H1 (cell line): Measurements from ENCODE around the gene CD59. TPM values are rescaled to one million over a fixed set of nuclear protein-coding genes. Genes with fewer than 3 reads are reported as not detected.

Experiments
- CTCF ChIA-PET: fragments of 300-600 bp; sonication (Branson Sonifier 250); formaldehyde crosslinking; loops from one replicate; lab custom pipeline; 2021; ENCODE audit not compliant: partially characterized antibody; lab: Charles Lee
- POLR2A ChIA-PET: fragments of 300-600 bp; sonication (Branson Sonifier 250); formaldehyde crosslinking; loops from one replicate; lab custom pipeline; 2021; ENCODE audit warnings: inconsistent platforms; ENCODE audit not compliant: partially characterized antibody; lab: Charles Lee
- DNase-seq, 2 experiments: peaks; one replicate each; pipeline versions ENCODE4 v3.0.0 to v3.0.0-alpha.2; 2010 to 2022; ENCODE audit warnings: low spot score in 2 of 2, low read depth in 1 of 2, mixed read lengths in 1 of 2
- FAIRE-seq: peaks from 2 replicates; lab custom pipeline; 2011; peaks lifted over from hg19 to GRCh38; lab: Jason Lieb, UNC
- H2AFZ ChIP-seq: 2 replicates; pipeline ENCODE4 v1.8.1; 2012; ENCODE audit warnings: low read length, inconsistent platforms
- H2AK5ac ChIP-seq: 2 replicates; pipeline ENCODE4 v1.6.1; 2013; ENCODE audit warnings: low read depth, low read length
- H2BK120ac ChIP-seq: replicated peaks from 2 replicates; pipeline ENCODE3; 2013; ENCODE audit warnings: low read depth, low read length, inconsistent platforms
- H2BK12ac ChIP-seq: 2 replicates; pipeline ENCODE4 v1.6.1; 2013; ENCODE audit warnings: low read depth, low read length
- H2BK15ac ChIP-seq: 2 replicates; pipeline ENCODE4 v1.6.1; 2013; ENCODE audit warnings: low read length
- H2BK20ac ChIP-seq: 2 replicates; pipeline ENCODE4 v1.6.1; 2013; ENCODE audit warnings: low read length
- H2BK5ac ChIP-seq: 2 replicates; pipeline ENCODE4 v1.6.1; 2013; ENCODE audit warnings: low read depth, low read length
- H3K14ac ChIP-seq: 2 replicates; pipeline ENCODE4 v1.6.1; 2013; ENCODE audit warnings: inconsistent platforms; ENCODE audit not compliant: insufficient read length
- H3K18ac ChIP-seq: 2 replicates; pipeline ENCODE4 v1.6.1; 2013; ENCODE audit warnings: low read length; ENCODE audit errors: extremely low read depth
- H3K23ac ChIP-seq: 2 replicates; pipeline ENCODE4 v1.6.1; 2013; ENCODE audit warnings: inconsistent platforms; ENCODE audit not compliant: insufficient read length
- H3K23me2 ChIP-seq: 2 replicates; pipeline ENCODE4 v1.6.1; 2013; ENCODE audit warnings: low read depth, low read length
- H3K27ac ChIP-seq: 2 replicates; pipeline ENCODE4 v1.6.1; 2011; ENCODE audit warnings: low read depth, low read length, inconsistent platforms
- H3K27me3 ChIP-seq, 4 experiments: replicated peaks in 1 of 4; 1 replicate in 1 of 4; 2 replicates in 3 of 4; pipeline versions ENCODE4 v1.6.1 to v1.8.1; 2011 to 2013; ENCODE audit warnings: low read length in 3 of 4, mild to moderate bottlenecking in 3 of 4, inconsistent platforms in 2 of 4, mixed read lengths in 2 of 4, moderate library complexity in 1 of 4; ENCODE audit not compliant: control insufficient read depth in 3 of 4, insufficient read depth in 3 of 4; ENCODE audit errors: extremely low read depth in 1 of 4
- H3K36me3 ChIP-seq, 4 experiments: 2 replicates each; pipeline versions ENCODE4 v1.6.1 to v1.8.1; 2011 to 2013; ENCODE audit warnings: mild to moderate bottlenecking in 4 of 4, low read length in 3 of 4, moderate library complexity in 2 of 4, control low read depth in 1 of 4, inconsistent platforms in 1 of 4; ENCODE audit not compliant: insufficient read depth in 4 of 4, control insufficient read depth in 2 of 4
- H3K4ac ChIP-seq: replicated peaks from 2 replicates; pipeline ENCODE3; 2013; ENCODE audit warnings: low read length, low read depth, mixed read lengths, inconsistent platforms; ENCODE audit not compliant: insufficient read length
- H3K4me1 ChIP-seq, 4 experiments: replicated peaks in 1 of 4; 1 replicate in 1 of 4; 2 replicates in 3 of 4; pipeline versions ENCODE4 v1.6.1 to v1.8.1; 2011 to 2013; ENCODE audit warnings: low read length in 3 of 4, inconsistent platforms in 2 of 4, mixed read lengths in 1 of 4; ENCODE audit not compliant: insufficient read depth in 4 of 4, control insufficient read depth in 3 of 4
- H3K4me2 ChIP-seq, 2 experiments: 2 replicates each; pipeline versions ENCODE4 v1.6.1 to v1.8.1; 2011 to 2013; ENCODE audit warnings: low read depth in 2 of 2, low read length in 2 of 2, control low read depth in 1 of 2, inconsistent platforms in 1 of 2, mild to moderate bottlenecking in 1 of 2; ENCODE audit not compliant: insufficient read depth in 1 of 2
- H3K4me3 ChIP-seq, 4 experiments: fragments of 200-600, 300-600 bp in 1 of 4; sonication (generic), shearing (Covaris generic), sonication (Bioruptor Twin) in 1 of 4; 2 replicates each; pipeline versions ENCODE4 v1.5.1 to v1.8.1; 2011 to 2016; ENCODE audit warnings: low read length in 4 of 4, low read depth in 3 of 4, control low read depth in 2 of 4, inconsistent platforms in 2 of 4, mild to moderate bottlenecking in 2 of 4, mixed read lengths in 1 of 4, moderate library complexity in 1 of 4; ENCODE audit not compliant: insufficient read depth in 2 of 4; ENCODE audit errors: extremely low read depth in 1 of 4
- H3K56ac ChIP-seq: replicated peaks from 2 replicates; pipeline ENCODE3; 2013; ENCODE audit warnings: low read depth, mild to moderate bottlenecking, mixed read lengths, low read length, inconsistent platforms; ENCODE audit not compliant: insufficient read length
- H3K79me1 ChIP-seq: 2 replicates; pipeline ENCODE4 v1.6.1; 2013; ENCODE audit warnings: low read depth, low read length, control low read depth
- H3K79me2 ChIP-seq, 2 experiments: 2 replicates each; pipeline versions ENCODE4 v1.6.1 to v1.8.1; 2012 to 2013; ENCODE audit warnings: low read length in 2 of 2, mild to moderate bottlenecking in 2 of 2, inconsistent platforms in 1 of 2; ENCODE audit not compliant: insufficient read depth in 2 of 2, control insufficient read depth in 1 of 2
- H3K9ac ChIP-seq, 4 experiments: replicated peaks in 1 of 4; 1 replicate in 1 of 4; 2 replicates in 3 of 4; pipeline versions ENCODE4 v1.6.1 to v1.8.1; 2011 to 2013; ENCODE audit warnings: low read depth in 3 of 4, low read length in 3 of 4, control low read depth in 2 of 4, mild to moderate bottlenecking in 2 of 4, moderate library complexity in 2 of 4, inconsistent platforms in 1 of 4; ENCODE audit errors: extremely low read depth in 1 of 4
- H3K9me3 ChIP-seq, 2 experiments: 2 replicates each; pipeline versions ENCODE4 v1.6.1 to v1.8.1; 2012 to 2013; ENCODE audit warnings: mild to moderate bottlenecking in 2 of 2, moderate library complexity in 2 of 2, control low read depth in 1 of 2, inconsistent platforms in 1 of 2, low read depth in 1 of 2, low read length in 1 of 2, mixed read lengths in 1 of 2; ENCODE audit not compliant: insufficient read depth in 2 of 2
- H4K20me1 ChIP-seq, 2 experiments: replicated peaks in 1 of 2; 2 replicates each; pipeline versions ENCODE3 to v1.8.1; 2011 to 2013; ENCODE audit warnings: inconsistent platforms in 2 of 2, low read length in 2 of 2, mild to moderate bottlenecking in 1 of 2; ENCODE audit not compliant: insufficient read depth in 2 of 2, control insufficient read depth in 1 of 2
- H4K5ac ChIP-seq: 2 replicates; pipeline ENCODE4 v1.6.1; 2013; ENCODE audit warnings: low read length, low read depth, mixed read lengths, inconsistent platforms; ENCODE audit not compliant: insufficient read length
- H4K8ac ChIP-seq: 2 replicates; pipeline ENCODE4 v1.8.0; 2013; ENCODE audit warnings: mild to moderate bottlenecking, moderate library complexity, low read length, inconsistent platforms; ENCODE audit not compliant: insufficient read depth; ENCODE audit errors: extremely low read depth
- H4K91ac ChIP-seq: replicated peaks from 2 replicates; pipeline ENCODE3; 2013; ENCODE audit warnings: low read length, mixed read lengths, inconsistent platforms; ENCODE audit not compliant: insufficient read length
- SAP30 ChIP-seq: fragments of 300-600 bp; sonication (generic); IDR thresholded peaks from 2 replicates; pipeline ENCODE4 v1.7.1; 2012; ENCODE audit warnings: low read length, moderate library complexity, mild to moderate bottlenecking, inconsistent platforms; ENCODE audit not compliant: insufficient read depth, insufficient replicate concordance
- SUZ12 ChIP-seq: fragments of 200-600 bp; sonication (generic); IDR thresholded peaks from 2 replicates; pipeline ENCODE4 v1.6.1; 2012; ENCODE audit warnings: mild to moderate bottlenecking, inconsistent platforms, low read length, moderate library complexity, mixed read lengths
- WGBS, 2 experiments: shearing (Covaris generic) in 1 of 2; methylation state at CpG; one replicate each; pipeline versions ENCODE4 v1.1.6 to v1.1.7; 2013 to 2015; ENCODE audit warnings: low lambda C conversion rate in 2 of 2, mixed read lengths in 2 of 2, inconsistent platforms in 1 of 2, low coverage in 1 of 2, missing lambda C conversion rate in 1 of 2; ENCODE audit not compliant: insufficient replicate concordance in 2 of 2, insufficient coverage in 1 of 2, insufficient read length in 1 of 2; ENCODE audit errors: extremely low coverage in 1 of 2, missing lambda C conversion rate in 1 of 2; 5-methylcytosine and 5-hydroxymethylcytosine counted together
- polyA plus RNA-seq, 7 experiments: library from polyadenylated mRNA; depleted of rRNA in 3 of 7; stranded (reverse) in 5 of 7; unstranded in 2 of 7; fragments of >200 nt in 5 of 7; fragments of 200-250 nt in 2 of 7; gene quantifications; 1 replicate in 5 of 7; 2 replicates in 1 of 7; 4 replicates in 1 of 7; pipeline versions ENCODE4 v1.2.1 to v1.2.3, GENCODE V29; 2011 to 2013; ENCODE audit warnings: missing spikeins in 2 of 7, mixed read lengths in 2 of 7
- total RNA-seq: library from RNA; stranded (reverse); fragmentation: NEBNext Ultra II Directional; extraction: Animal tissue kit (Norgen Biotek cat#: 25700); gene quantifications from 2 replicates; pipeline ENCODE4 v1.2.1, GENCODE V29; 2021

CD59 gene
- total and polyA plus RNA-seq, 2 of the 8 experiments (the other 6 are each of a cell fraction or from before 2014, with no cell fraction given), result 63.1 to 90.3 TPM

DNA sequence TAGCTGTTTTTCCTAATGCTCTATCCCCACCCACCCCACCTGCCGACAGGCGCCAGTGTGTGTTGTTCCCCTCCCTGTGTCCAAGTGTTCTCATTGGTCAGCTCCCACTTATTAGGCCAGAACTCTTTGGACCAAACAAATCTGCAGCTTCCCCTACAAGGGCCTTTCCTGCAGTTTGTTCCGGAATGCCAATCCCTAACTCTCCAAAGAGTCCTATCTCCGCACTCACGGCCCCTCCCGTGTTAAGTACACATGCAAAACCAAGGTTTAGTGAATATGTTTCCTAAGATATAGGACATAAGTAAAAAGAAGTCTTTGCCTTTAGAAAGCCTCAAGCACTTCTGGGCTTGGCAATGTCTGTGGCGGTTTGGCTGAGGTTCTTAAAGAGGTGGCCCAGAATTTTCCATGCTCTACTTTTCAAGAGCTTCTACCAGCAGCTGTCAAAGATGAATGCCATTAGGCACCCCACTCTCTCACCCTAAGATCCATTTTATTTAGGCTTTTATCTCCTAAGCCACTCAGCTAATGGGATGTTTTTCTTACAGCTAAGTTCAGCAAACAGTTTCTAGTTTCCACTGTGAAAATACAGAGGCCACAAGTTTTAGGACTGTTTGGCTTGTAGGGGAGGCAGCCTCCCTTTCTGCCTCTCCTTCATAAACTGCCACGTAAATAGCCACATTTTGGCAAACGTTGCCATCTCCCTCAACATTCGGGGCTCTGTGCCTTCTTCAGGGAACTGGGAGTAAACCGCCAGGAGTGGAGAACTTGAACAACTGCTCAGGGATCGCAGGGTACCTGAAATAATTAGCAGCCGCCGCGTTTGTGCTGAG lies 1.6 kb downstream of the CD59 start:
- WGBS, 2 experiments, result 57% methylated on average over 15 of the region's 15 CpGs; no CpG with 5 or more reads in 1 of the 2 experiments
- H3K23ac ChIP-seq, result no peak overlapping the region
- ChIA-PET CTCF (interaction anchor here (1.2 to 2.3 kb wide), 4 partner anchors 8 to 95 kb away, joined by 3 to 7 read pairs (median 6); no protein-coding TSS in a partner anchor), POLR2A (interaction anchor here (0.6 to 1.1 kb wide), 3 partner anchors 9 to 1481 kb away, joined by 3 to 4 read pairs (median 3); no protein-coding TSS in a partner anchor)
- no peak overlapping the region for H4K5ac ChIP-seq
- H3K9ac ChIP-seq, result peak overlapping the region in 3 of 4 experiments; percentile 16 to 46 (median 23); a peak in 3 of 7 replicates
- H2BK12ac ChIP-seq, result no peak overlapping the region
- DNase-seq, result no peak
- no peak overlapping the region for H3K56ac ChIP-seq
- no peak overlapping the region for H2BK5ac ChIP-seq
- H3K27ac ChIP-seq, result no peak overlapping the region
- peak overlapping the region; percentile 74 for H3K4me2 ChIP-seq
- no peak overlapping the region for H3K18ac ChIP-seq
- H3K4me3 ChIP-seq, result peak overlapping the region; percentile 72 to 98 (median 80); a peak in 7 of 8 replicates
- no peak overlapping the region for H2BK15ac ChIP-seq
- H2AFZ ChIP-seq, result no peak overlapping the region
- no peak overlapping the region for H2AK5ac ChIP-seq
- H3K79me2 ChIP-seq, result peaks cover 2 to 41% of the 10 kb centered on the region in 2 experiments; a peak in 3 of 4 replicates
- peaks cover 0 to 6% (median 4%) of the 10 kb centered on the region in 4 experiments; a peak in 3 of 7 replicates for H3K27me3 ChIP-seq
- H2BK20ac ChIP-seq, result no peak overlapping the region
- no peak for FAIRE-seq
- H2BK120ac ChIP-seq, result no peak overlapping the region
- H3K4me1 ChIP-seq, result peaks cover 6 to 9% (median 6%) of the 10 kb centered on the region in 4 experiments; a peak in 5 of 7 replicates
- peaks cover 3 to 12% of the 10 kb centered on the region in 2 experiments for H4K20me1 ChIP-seq
- no peaks in the 10 kb centered on the region for H3K79me1 ChIP-seq
- peaks cover 9% of the 10 kb centered on the region for H3K23me2 ChIP-seq
- no peak overlapping the region for H4K91ac ChIP-seq
- no peak overlapping the region for H3K14ac ChIP-seq
- no peaks in the 10 kb centered on the region for H3K9me3 ChIP-seq
- peak overlapping the region; percentile 62; the same call in 1 of the 2 replicates for H4K8ac ChIP-seq
- H3K36me3 ChIP-seq, result no peaks in the 10 kb centered on the region; a peak in 1 of 8 replicates
- no peak overlapping the region for H3K4ac ChIP-seq
- TF ChIP-seq SUZ12, result 0 out of 2 replicates have a peak, but pooled peaks have one; percentile 27
- no peak for TF ChIP-seq SAP30
